WTC11 (cell line): ENCODE measurements around the gene ARHGEF25. TPM values are rescaled to one million over a fixed set of nuclear protein-coding genes. Genes with fewer than 3 reads are reported as not detected.
"Not testable (repeated sequence)": the region's sequence is repeated elsewhere in the genome, so short reads cannot be mapped to it uniquely, and the experiment has no call there.

Experiments used
- ATAC-seq: fragments of 200-7000 bp; cut with Tn5 transposase; 2 replicates; pipeline ENCODE4 v1.10.0; 2021; ENCODE audit warnings: mild to moderate bottlenecking, moderate library complexity
- CTCF ChIA-PET: fragments of 300-600 bp; sonication (Branson Sonifier 250); formaldehyde crosslinking; loops from one replicate; lab custom pipeline; 2021; ENCODE audit warnings: antibody characterized with exemption; lab: Charles Lee
- POLR2A ChIA-PET: fragments of 350-600 bp; sonication (Branson Sonifier 250); formaldehyde crosslinking; loops from one replicate; lab custom pipeline; 2021; ENCODE audit warnings: antibody characterized with exemption; lab: Charles Lee
- DNase-seq: peaks from one replicate; pipeline ENCODE4 v3.0.0; 2021; ENCODE audit warnings: low spot score
- H3K27ac Mint-ChIP-seq: 2 replicates; pipeline ENCODE4 v1.8.0; 2021; ENCODE audit warnings: mixed read lengths
- H3K27me3 Mint-ChIP-seq: 2 replicates; pipeline ENCODE4 v1.8.0; 2021; ENCODE audit warnings: low read depth, mild to moderate bottlenecking, moderate library complexity, mixed read lengths
- H3K36me3 Mint-ChIP-seq: 2 replicates; pipeline ENCODE4 v1.8.0; 2021; ENCODE audit warnings: mixed read lengths
- H3K4me1 Mint-ChIP-seq: 2 replicates; pipeline ENCODE4 v1.8.0; 2022; ENCODE audit warnings: mixed read lengths
- H3K4me3 Mint-ChIP-seq: 2 replicates; pipeline ENCODE4 v1.8.0; 2021; ENCODE audit warnings: mild to moderate bottlenecking, moderate library complexity, mixed read lengths
- H3K9me3 Mint-ChIP-seq: 2 replicates; pipeline ENCODE4 v1.8.0; 2021; ENCODE audit warnings: mixed read lengths
- ATF3 ChIP-seq: sonication (generic); formaldehyde crosslinking; conservative IDR thresholded peaks from 2 replicates; pipeline ENCODE4 v1.8.1; 2022; ENCODE audit warnings: mild to moderate bottlenecking, missing genetic modification reagents
- CREB1 ChIP-seq: sonication (generic); formaldehyde crosslinking; IDR thresholded peaks from 2 replicates; pipeline ENCODE4 v1.8.0; 2023; ENCODE audit warnings: mild to moderate bottlenecking, missing genetic modification reagents
- E2F1 ChIP-seq: sonication (generic); formaldehyde crosslinking; IDR thresholded peaks from 2 replicates; pipeline ENCODE4 v1.8.0; 2022; ENCODE audit warnings: mild to moderate bottlenecking, missing genetic modification reagents
- ERG ChIP-seq: fragments of 250-450 bp; sonication (Bioruptor Pico); IDR thresholded peaks from 2 replicates; pipeline ENCODE4 v1.8.0; 2021; ENCODE audit warnings: mild to moderate bottlenecking
- ETV6 ChIP-seq: sonication (generic); formaldehyde crosslinking; IDR thresholded peaks from 2 replicates; pipeline ENCODE4 v1.8.1; 2022; ENCODE audit warnings: mild to moderate bottlenecking, missing genetic modification reagents
- GTF2I ChIP-seq: fragments of 250-450 bp; sonication (Bioruptor Pico); conservative IDR thresholded peaks from 2 replicates; pipeline ENCODE4 v1.4.0; 2021; ENCODE audit warnings: mild to moderate bottlenecking
- HMGA2 ChIP-seq: fragments of 250-450 bp; sonication (Bioruptor Pico); IDR thresholded peaks from 2 replicates; pipeline ENCODE4 v1.4.0; 2021; ENCODE audit warnings: mild to moderate bottlenecking, moderate library complexity
- MXD4 ChIP-seq: fragments of 250-450 bp; sonication (Bioruptor Pico); IDR thresholded peaks from 2 replicates; pipeline ENCODE4 v1.8.0; 2021; ENCODE audit warnings: mild to moderate bottlenecking, moderate library complexity, borderline replicate concordance
- NFE2L1 ChIP-seq: sonication (generic); formaldehyde crosslinking; IDR thresholded peaks from 2 replicates; pipeline ENCODE4 v1.8.1; 2023; ENCODE audit warnings: missing genetic modification reagents
- PRRX2 ChIP-seq: fragments of 250-450 bp; sonication (Bioruptor Pico); IDR thresholded peaks from 2 replicates; pipeline ENCODE4 v1.8.0; 2021; ENCODE audit warnings: mild to moderate bottlenecking
- RELA ChIP-seq: sonication (generic); formaldehyde crosslinking; IDR thresholded peaks from 2 replicates; pipeline ENCODE4 v1.8.1; 2022; ENCODE audit warnings: missing genetic modification reagents, mild to moderate bottlenecking, borderline replicate concordance
- SMAD3 ChIP-seq: sonication (generic); formaldehyde crosslinking; IDR thresholded peaks from 2 replicates; pipeline ENCODE4 v1.8.0; 2022; ENCODE audit warnings: missing genetic modification reagents, mild to moderate bottlenecking, borderline replicate concordance
- SP1 ChIP-seq: sonication (generic); formaldehyde crosslinking; conservative IDR thresholded peaks from 2 replicates; pipeline ENCODE4 v1.8.1; 2022; ENCODE audit warnings: missing genetic modification reagents
- USF2 ChIP-seq: sonication (generic); formaldehyde crosslinking; IDR thresholded peaks from 2 replicates; pipeline ENCODE4 v1.8.1; 2023; ENCODE audit warnings: mild to moderate bottlenecking, missing genetic modification reagents, moderate library complexity
- ZNF416 ChIP-seq: fragments of 250-450 bp; sonication (Bioruptor Pico); IDR thresholded peaks from 2 replicates; pipeline ENCODE4 v1.9.0; 2021; ENCODE audit warnings: mild to moderate bottlenecking, inconsistent platforms
- total RNA-seq: library from RNA; stranded (reverse); gene quantifications from 3 replicates; pipeline ENCODE4 v1.2.3, GENCODE V29; 2021
- TF ChIP-seq, protein P1 (sequence below): fragments of 250-450 bp; sonication (Bioruptor Pico); IDR thresholded peaks from 2 replicates; pipeline ENCODE4 v1.9.0; 2021; ENCODE audit warnings: mild to moderate bottlenecking

Gene ARHGEF25
- total RNA-seq, 1 experiment from 2014 or later = 11.9 TPM

DNA sequence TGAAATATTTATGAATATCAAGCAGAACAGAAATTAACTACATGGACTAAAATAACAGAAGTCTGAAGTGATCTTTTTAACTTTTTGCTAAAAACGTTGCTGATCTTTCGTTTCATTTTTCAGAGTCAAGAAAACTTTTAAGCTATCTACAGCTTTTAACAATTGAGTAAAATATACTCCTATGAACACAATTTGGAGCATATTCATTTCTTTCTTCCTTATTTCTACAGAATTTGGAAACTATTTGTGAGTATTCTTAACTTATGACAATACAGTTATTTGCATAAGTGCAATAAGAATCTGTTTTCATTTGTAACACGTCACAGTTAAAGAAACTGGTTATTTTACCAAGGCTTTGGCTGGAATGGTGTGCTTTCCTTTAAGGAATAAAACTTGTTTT is 42.8 kb downstream of the ARHGEF25 start (continued):
- TF ChIP-seq, protein P1, sequence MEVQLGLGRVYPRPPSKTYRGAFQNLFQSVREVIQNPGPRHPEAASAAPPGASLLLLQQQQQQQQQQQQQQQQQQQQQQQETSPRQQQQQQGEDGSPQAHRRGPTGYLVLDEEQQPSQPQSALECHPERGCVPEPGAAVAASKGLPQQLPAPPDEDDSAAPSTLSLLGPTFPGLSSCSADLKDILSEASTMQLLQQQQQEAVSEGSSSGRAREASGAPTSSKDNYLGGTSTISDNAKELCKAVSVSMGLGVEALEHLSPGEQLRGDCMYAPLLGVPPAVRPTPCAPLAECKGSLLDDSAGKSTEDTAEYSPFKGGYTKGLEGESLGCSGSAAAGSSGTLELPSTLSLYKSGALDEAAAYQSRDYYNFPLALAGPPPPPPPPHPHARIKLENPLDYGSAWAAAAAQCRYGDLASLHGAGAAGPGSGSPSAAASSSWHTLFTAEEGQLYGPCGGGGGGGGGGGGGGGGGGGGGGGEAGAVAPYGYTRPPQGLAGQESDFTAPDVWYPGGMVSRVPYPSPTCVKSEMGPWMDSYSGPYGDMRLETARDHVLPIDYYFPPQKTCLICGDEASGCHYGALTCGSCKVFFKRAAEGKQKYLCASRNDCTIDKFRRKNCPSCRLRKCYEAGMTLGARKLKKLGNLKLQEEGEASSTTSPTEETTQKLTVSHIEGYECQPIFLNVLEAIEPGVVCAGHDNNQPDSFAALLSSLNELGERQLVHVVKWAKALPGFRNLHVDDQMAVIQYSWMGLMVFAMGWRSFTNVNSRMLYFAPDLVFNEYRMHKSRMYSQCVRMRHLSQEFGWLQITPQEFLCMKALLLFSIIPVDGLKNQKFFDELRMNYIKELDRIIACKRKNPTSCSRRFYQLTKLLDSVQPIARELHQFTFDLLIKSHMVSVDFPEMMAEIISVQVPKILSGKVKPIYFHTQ = no peak
- TF ChIP-seq PRRX2 (CRISPR knock-in tag) (no peak), NFE2L1 (CRISPR knock-in tag) (no peak), MXD4 (no peak), GTF2I (CRISPR knock-in tag) (no peak), ATF3 (CRISPR knock-in tag) (no peak), ETV6 (CRISPR knock-in tag) (no peak), HMGA2 (CRISPR knock-in tag) (no peak), SMAD3 (no peak), USF2 (CRISPR knock-in tag) (no peak), SP1 (CRISPR knock-in tag) (no peak)

DNA sequence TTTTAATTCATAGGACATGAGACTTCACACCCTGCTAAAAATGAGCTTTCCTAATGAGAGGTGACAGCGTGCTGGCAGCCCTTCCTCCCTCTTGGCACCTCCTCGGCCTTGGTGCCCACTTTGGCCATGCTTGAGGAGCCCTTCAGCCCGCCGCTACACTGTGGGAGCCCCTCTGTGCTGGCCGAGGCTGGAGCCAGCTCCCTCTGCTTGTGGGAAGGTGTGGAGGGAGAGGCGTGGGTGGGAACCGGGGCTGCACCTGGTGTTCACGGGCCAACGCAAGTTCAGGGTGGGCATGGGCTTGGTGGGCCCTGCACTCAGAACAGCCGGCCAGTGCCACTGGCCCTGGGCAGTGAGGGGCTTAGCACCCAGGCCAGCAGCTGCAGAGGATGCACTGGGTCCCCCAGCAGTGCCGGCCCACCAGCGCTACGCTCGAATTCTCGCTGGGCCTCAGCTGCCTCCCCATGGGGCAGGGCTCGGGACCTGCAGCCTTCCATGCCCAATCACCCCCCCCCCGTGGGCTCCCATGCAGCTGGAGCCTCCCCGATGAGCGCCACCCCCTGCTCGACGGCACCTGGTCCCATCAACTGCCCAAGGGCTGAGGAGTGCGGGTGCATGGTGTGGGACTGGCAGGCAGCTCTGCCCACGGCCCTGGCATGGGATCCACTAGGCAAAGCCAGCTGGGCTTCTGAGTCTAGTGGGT is 44.5 kb downstream of the ARHGEF25 start:
- CTCF ChIA-PET = no interaction called here
- peaks cover 47% of the 10 kb centered on the region for H3K27me3 Mint-ChIP-seq
- TF ChIP-seq CREB1 (no peak), RELA (CRISPR knock-in tag) (no peak), SP1 (CRISPR knock-in tag) (no peak), NFE2L1 (CRISPR knock-in tag) (no peak)
- H3K36me3 Mint-ChIP-seq = peaks cover 20% of the 10 kb centered on the region
- no peak overlapping the region for H3K4me3 Mint-ChIP-seq
- H3K9me3 Mint-ChIP-seq = peaks cover 60% of the 10 kb centered on the region
- H3K27ac Mint-ChIP-seq = no peak overlapping the region
- H3K4me1 Mint-ChIP-seq = no peaks in the 10 kb centered on the region
- DNase-seq = no peak
- POLR2A ChIA-PET = no interaction called here
- no peak for ATAC-seq

DNA sequence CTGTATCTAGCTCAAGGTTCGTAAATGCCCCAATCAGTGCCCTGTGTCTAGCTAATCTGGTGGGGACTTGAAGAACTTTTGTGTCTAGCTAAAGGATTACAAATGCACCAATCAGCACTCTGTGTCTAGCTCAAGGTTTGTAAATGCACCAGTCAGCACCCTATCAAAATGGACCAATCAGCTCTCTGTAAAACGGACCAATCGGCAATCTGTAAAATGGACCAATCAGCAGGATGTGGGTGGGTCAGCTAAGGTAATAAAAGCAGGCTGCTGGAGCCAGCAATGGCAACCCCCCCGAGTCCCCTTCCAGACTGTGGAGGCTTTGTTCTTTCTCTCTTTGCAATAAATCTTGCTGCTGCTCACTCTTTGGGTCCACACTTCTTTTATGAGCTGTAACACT is 45.2 kb downstream of the ARHGEF25 start:
- DNase-seq, H3K4me1 Mint-ChIP-seq, ATAC-seq, H3K27ac Mint-ChIP-seq, POLR2A ChIA-PET, CTCF ChIA-PET, H3K4me3 Mint-ChIP-seq: not testable (repeated sequence)
- H3K36me3 Mint-ChIP-seq = peaks cover 27% of the 10 kb centered on the region
- H3K27me3 Mint-ChIP-seq = peaks cover 51% of the 10 kb centered on the region
- peaks cover 68% of the 10 kb centered on the region for H3K9me3 Mint-ChIP-seq

DNA sequence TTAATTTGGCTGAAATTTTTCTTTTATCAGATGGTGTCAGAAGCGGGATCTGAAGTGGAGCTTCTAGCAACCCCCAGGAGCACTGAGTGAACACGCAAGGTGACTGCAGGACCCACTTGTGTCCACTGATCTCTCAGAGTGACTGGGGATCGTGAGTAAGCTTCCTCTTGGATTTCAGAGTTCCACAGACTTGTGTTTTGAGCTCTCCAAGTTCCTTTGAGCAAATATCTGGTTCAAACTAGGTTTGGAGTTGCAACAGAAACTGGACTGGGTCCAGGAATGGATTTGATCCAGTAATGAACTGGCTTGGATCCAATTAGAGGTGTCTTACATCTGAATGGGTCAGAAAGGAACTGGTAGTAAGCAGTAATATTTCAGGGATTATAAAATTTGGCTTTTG is 46.5 kb downstream of the ARHGEF25 start:
- DNase-seq = no peak
- ChIA-PET POLR2A (interaction anchor here (0.7 kb wide), 1 partner anchor 37 kb away, joined by 4 read pairs; no protein-coding TSS in a partner anchor), CTCF (interaction anchor here (0.9 kb wide), 1 partner anchor 25 kb away, joined by 3 read pairs; the partner anchor contains the start of gene B4GALNT1)
- ATAC-seq = no peak
- peaks cover 72% of the 10 kb centered on the region for H3K9me3 Mint-ChIP-seq
- peaks cover 29% of the 10 kb centered on the region for H3K36me3 Mint-ChIP-seq
- H3K27ac Mint-ChIP-seq = no peak overlapping the region
- no peak overlapping the region for H3K4me3 Mint-ChIP-seq
- H3K27me3 Mint-ChIP-seq = peaks cover 53% of the 10 kb centered on the region
- no peak for TF ChIP-seq E2F1 (CRISPR knock-in tag)
- no peak for TF ChIP-seq ERG
- TF ChIP-seq ZNF416 = no peak
- TF ChIP-seq CREB1 = no peak
- H3K4me1 Mint-ChIP-seq = no peaks in the 10 kb centered on the region
